GM21576 (cell line): Measurements from ENCODE around the gene CCDC150.
"Not testable (repeated sequence)": the region's sequence is repeated elsewhere in the genome, so short reads cannot be mapped to it uniquely, and the experiment has no call there.

Experiments
- ATAC-seq: cut with Tn5 transposase; IDR thresholded peaks from one replicate; pipeline ENCODE4 v1.9.1; 2021; ENCODE audit warnings: mild to moderate bottlenecking, moderate library complexity; ENCODE audit not compliant: unreplicated experiment

The CCDC150 gene

DNA sequence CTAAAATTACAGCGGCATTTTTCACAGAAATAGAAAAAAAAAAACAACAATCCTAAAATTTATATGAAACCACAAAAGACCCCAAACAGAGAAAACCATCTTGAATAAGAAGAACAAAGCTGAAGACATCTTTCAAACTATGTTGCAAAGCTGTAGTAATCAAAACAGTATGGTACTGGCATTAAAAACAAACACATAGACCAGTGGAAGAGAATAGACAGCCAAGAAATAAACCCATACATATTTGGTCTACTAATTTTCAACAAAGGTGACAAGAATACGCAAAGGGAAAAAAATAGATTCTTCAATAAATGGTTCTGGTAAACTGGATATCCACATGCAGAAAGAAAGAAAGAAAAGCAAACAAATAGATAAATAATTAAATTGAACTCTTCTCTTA lies 9.0 kb upstream of the CCDC150 start:
- ATAC-seq = no peak

DNA sequence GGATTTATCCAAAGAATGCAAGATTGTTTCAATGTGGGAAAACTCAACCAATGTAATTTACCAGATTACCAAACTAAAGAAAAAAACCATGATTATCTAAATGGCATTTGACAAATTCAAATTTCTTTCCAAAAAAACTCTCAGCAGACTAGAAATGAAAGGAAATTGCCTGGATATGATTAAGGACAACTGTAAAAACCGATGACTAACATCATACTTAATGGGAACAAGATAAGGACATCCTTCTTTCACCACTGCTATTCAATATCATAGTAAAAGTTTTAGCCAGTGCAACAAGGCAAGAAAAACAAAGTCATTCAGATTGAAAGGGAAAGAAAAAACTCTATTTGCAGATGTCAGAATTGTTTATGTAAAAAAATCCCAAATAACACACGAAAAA lies 4.4 kb upstream of the CCDC150 start:
- no peak for ATAC-seq

DNA sequence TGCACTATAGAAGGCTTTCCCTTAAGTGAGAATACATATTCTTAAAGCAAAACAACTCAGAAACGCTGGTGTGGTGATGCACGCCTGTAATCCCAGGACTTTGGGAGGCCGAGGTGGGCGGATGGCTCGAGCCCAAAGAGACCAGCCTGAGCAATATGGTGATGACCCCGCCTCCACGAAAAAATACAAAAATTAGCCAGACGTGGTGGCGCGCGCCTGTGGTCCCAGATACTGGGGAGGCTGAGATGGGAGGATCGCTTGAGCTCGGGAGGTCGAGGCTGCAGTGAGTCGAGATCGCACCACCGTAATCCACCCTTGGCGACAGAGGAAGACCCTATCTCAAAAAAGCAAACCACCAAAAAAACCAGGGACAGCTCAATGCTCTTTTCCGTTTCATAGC lies 750 bp upstream of the CCDC150 start:
- no peak for ATAC-seq

DNA sequence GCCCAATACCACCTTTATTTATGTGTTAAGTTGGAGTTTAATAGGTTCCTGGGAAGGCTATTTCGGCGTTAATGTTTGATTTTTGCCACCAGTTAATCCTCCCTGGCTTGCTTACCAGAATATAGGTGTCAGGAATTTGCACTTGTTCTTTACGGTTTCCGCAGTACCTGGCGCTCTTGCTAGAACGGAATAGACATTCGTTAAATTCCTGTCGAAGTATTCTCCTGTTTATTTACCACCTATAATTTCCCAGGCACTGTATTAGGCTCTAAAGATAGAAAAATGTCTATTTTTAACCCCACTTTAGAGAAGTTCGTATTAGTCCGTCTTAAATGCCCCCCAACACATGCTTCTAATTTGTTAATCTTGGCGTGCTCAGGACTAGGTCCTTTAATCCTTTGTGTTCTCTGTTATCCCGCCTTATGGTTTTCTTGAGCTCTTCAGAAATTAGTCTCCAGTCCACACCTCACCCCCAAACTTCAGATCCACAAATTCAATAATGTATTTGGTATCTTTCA lies 575 bp downstream of the CCDC150 start:
- peak; percentile 1 for ATAC-seq

GRCh38 chr2:196649202-196649601 lies 9.7 kb downstream of the CCDC150 start:
- no peak for ATAC-seq

GRCh38 chr2:196651387-196652094 lies 12.0 kb downstream of the CCDC150 start:
- no peak for ATAC-seq

GRCh38 chr2:196652869-196653268 lies 13.4 kb downstream of the CCDC150 start:
- no peak for ATAC-seq

- no peak for ATAC-seq
Measured at GRCh38 chr2:196653843-196654242, 14.3 kb downstream of the CCDC150 start.

GRCh38 chr2:196655761-196656160 lies 16.2 kb downstream of the CCDC150 start:
- ATAC-seq = no peak

- ATAC-seq = no peak
Measured at GRCh38 chr2:196657333-196657732, 17.8 kb downstream of the CCDC150 start.

- no peak for ATAC-seq
Measured at GRCh38 chr2:196659844-196660243, 20.3 kb downstream of the CCDC150 start.

- no peak for ATAC-seq
Measured at GRCh38 chr2:196660244-196660643, 20.7 kb downstream of the CCDC150 start.

DNA sequence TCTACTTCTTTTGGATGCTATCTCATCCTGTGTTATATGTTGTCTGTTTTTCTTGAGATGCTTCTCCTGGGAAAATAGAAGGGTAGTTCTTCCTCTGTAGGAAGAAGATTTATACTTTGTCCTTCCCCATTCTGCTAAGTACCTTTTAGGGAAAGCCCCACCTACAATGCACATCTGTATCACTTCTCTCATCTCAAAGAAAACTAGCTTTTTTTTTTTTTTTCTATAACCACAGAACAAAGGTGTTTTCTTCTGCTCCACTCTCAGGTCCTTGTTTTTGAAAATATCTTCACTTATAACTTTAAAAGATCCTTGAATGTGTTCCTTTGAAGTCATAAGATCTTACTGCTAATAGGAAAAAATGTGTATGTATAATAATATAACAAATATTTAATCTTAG lies 30.8 kb downstream of the CCDC150 start:
- no peak for ATAC-seq

DNA sequence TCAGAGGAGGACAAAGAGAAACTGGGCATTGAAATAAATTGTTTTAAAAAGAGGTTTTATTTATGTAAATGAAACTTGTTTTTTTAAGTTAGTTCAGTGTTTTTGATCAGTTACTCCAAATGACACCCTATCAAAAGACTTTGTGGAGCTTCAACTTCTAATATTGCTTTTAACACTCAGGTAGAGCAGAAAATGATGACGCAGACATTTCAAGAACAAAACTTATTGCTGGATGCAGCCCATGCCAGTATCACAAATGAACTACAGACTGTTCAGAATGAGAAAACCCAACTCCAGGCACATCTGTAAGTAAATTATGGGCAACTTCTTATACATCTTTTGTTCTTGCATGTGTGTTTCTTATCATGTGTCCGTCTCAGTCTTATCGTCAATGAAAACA lies 36.4 kb downstream of the CCDC150 start:
- no peak for ATAC-seq

DNA sequence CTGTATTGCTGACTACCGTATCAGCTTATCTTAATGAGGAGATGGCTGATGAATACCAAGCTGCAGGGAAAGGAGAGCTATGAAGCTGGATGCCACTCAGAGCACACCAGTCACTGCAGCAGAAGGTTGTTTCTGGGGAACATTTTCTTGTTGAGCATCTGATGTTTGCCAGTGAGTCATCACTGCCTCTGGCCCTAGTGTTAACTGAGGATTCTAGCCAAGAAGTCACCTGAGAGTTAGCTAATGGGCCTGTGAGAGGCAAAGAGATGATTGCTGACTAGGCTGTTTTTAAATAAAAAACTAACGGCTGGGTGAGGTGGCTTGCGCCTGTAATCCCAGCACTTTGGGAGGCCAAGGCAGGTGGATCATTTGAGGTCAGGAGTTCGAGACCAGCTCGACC lies 37.9 kb downstream of the CCDC150 start:
- ATAC-seq = no peak

DNA sequence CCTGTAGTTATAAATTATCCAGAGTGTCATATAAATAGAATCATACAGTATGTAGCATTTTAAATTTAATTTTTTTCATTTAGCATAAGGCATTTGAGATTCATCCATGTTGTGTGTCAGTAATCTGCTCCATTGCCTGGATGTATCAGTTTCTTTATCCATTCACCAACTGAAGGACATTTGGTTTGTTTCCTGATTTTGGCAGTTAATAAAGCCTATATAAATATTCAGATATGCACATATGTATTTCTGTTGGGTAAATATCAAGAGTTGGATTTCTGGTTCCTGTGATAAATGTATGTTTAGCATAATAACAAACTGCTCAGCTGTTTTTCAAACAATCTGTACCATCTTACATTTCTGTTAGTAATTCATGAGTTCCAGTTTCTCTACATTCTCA lies 39.9 kb downstream of the CCDC150 start:
- no peak for ATAC-seq

DNA sequence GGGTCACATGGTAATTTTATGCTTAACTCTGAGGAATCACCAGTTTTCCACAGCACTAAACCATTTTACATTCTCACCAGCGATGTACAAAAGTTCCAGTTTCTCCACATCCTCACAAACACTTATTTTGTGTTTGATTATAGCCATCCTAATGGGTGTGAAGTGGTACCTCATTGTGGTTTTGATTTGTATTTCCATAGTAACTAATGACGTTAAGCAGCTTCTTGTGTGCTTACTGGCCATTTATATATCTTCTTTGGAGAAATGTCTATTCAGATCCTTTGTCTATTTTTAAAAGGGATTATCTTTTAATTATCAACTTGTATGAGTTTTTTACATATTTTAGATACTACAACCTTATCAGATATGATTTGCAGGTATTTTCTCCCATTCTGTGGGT lies 42.0 kb downstream of the CCDC150 start:
- no peak for ATAC-seq

GRCh38 chr2:196685792-196686191 lies 46.3 kb downstream of the CCDC150 start:
- no peak for ATAC-seq

DNA sequence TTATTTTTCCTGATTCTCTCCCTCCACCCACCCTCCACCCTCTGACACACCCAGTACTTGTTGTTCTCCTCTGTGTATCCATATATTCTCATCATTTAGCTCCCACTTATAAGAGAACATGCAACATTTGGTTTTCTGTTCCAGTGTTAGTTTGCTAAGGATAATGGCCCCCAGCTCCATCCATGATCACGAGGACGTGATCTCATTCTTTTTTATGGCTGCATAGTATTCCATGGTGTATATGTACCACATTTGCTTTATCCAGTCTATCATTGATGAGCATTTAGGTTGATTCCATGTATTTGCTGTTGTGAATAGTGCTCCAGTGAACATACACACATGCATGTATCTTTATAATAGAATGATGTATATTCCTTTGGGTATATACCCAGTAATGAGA lies 47.2 kb downstream of the CCDC150 start:
- ATAC-seq = not testable (repeated sequence)

DNA sequence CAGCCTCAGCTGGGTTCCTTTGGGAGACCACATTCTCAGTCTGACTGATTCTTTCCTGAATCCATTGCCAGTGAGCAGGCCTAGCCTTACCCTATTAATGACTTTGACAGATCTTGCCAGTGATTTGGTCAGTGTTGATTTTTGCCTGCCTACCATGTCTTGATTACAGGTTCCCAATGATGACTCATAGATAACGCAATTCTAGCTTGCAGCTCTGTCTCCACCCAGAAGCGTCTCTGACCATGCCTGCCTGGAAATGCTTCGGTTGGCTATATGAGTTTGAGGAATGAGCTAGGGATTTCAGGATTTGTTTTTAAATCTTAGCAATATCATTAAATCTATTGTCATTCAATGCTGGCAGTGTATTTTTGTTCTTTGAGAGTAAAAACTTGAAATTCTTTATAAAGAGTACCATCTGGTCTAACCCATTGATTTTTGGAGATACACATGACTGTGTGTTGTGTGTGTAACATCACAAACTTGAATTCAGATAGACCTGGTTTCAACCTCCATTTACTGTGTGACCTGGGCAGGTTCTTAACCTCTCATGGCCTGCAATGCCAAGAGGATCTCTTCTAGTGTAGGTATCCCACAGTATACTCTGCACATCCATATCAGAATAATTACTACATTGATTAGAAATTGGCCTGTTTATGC lies 57.0 kb downstream of the CCDC150 start:
- ATAC-seq = no peak

DNA sequence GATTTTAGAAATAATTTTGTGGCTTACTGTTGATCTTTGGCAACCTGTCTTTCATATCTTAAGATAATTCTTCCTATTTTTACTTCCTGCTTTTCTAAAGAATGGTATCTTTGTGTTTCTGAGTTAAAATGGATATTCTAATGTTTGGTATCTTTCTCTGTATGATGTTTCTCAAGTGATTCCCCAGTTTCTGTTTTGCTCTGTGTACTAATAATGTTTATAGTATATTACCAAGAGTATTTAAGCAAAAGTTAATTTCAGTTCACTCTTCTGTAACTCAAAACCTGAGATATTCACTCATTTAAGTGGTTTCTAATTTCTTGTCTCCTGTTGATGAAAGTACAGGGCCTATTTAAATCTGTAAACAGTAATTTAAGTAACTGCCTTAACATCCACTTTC lies 58.3 kb downstream of the CCDC150 start:
- no peak for ATAC-seq

DNA sequence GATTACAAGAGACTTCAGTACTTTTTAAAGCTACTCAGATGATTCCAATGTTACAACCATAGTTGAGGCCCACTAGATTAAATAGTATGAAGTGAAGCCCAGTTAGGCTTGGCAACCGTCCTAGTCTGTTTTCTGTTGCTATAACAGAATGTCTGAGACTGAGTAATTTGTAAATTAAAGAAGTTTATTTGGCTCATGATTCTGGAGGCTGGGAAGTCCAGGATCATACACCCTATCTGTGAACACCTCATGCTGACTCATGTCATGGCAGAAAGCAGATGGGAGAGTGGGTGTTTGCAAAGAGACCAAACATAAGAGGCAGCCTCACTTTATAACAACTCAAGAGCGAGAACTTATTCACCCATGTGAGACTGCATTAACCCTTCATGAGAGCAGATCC lies 63.1 kb downstream of the CCDC150 start:
- ATAC-seq = no peak

- no peak for ATAC-seq
Measured at GRCh38 chr2:196703695-196704094, 64.2 kb downstream of the CCDC150 start.
